Immature natural killer cell (primary cell): ENCODE measurements around the gene MLXIPL. TPM values are rescaled to one million over a fixed set of nuclear protein-coding genes. Genes with fewer than 3 reads are reported as not detected.
"Not testable (repeated sequence)": the region's sequence is repeated elsewhere in the genome, so short reads cannot be mapped to it uniquely, and the experiment has no call there.

Source experiments
- DNase-seq, 3 donors: peaks; one replicate each; pipeline ENCODE4 v3.0.0; 2022; ENCODE audit warnings: mixed read lengths in 1 of 3
- H3K27ac Mint-ChIP-seq, 6 donors: one replicate each; pipeline ENCODE4 v1.8.0; 2020; ENCODE audit warnings: mixed read lengths in 6 of 6, mild to moderate bottlenecking in 5 of 6, inconsistent platforms in 4 of 6, moderate library complexity in 3 of 6
- H3K27me3 Mint-ChIP-seq, 3 donors: one replicate each; pipeline ENCODE4 v1.8.0; 2020 to 2021; ENCODE audit warnings: low read depth in 3 of 3, mild to moderate bottlenecking in 3 of 3, mixed read lengths in 3 of 3, moderate library complexity in 3 of 3, inconsistent platforms in 1 of 3
- H3K36me3 Mint-ChIP-seq, 3 donors: one replicate each; pipeline ENCODE4 v1.8.0; 2020; ENCODE audit warnings: mixed read lengths in 3 of 3, inconsistent platforms in 2 of 3, mild to moderate bottlenecking in 2 of 3
- H3K4me1 Mint-ChIP-seq, 2 donors: one replicate each; pipeline ENCODE4 v1.8.0; 2020; ENCODE audit warnings: inconsistent platforms in 2 of 2, mild to moderate bottlenecking in 2 of 2, mixed read lengths in 2 of 2, moderate library complexity in 1 of 2
- H3K4me3 Mint-ChIP-seq, 5 donors: one replicate each; pipeline ENCODE4 v1.8.0; 2020; ENCODE audit warnings: mild to moderate bottlenecking in 5 of 5, mixed read lengths in 5 of 5, inconsistent platforms in 3 of 5, moderate library complexity in 3 of 5
- H3K9me3 Mint-ChIP-seq, 6 donors: one replicate each; pipeline ENCODE4 v1.8.0; 2020; ENCODE audit warnings: mild to moderate bottlenecking in 6 of 6, mixed read lengths in 6 of 6, inconsistent platforms in 4 of 6, moderate library complexity in 3 of 6
- polyA plus RNA-seq, 3 donors: library from polyadenylated mRNA; unstranded; fragments of 300-500 nt; fragmentation: Illumina TruSeq; gene quantifications; one replicate each; pipeline ENCODE4 v1.2.3, GENCODE V29; 2021

Gene MLXIPL
- polyA plus RNA-seq, 3 donors from 2014 or later = not detected

DNA sequence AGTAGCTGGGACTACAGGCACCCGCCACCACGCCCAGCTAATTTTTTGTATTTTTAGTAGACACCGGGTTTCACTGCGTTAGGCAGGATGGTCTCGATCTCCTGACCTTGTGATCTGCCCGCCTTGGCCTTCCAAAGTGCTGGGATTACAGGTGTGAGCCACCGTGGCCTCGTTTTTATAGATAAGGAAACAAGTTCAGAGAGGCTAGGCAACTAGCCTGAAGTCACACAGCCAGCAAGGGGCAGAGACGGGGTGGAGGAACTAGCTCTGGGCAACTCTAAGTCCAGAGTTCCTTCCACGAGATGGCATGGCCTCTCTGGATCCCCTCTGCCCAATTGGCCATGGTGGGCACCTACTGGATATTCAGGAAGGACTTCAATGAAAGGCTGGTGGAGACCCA lies 9.4 kb downstream of the MLXIPL start:
- H3K27me3 Mint-ChIP-seq = peaks cover 12 to 22% (median 14%) of the 10 kb centered on the region in 3 donors
- not testable (repeated sequence) for H3K9me3 Mint-ChIP-seq, H3K36me3 Mint-ChIP-seq, H3K27ac Mint-ChIP-seq, DNase-seq, H3K4me3 Mint-ChIP-seq, H3K4me1 Mint-ChIP-seq

GRCh38 chr7:73613954-73614735 lies 10.2 kb downstream of the MLXIPL start:
- no peaks in the 10 kb centered on the region for H3K9me3 Mint-ChIP-seq
- no peak overlapping the region for H3K27ac Mint-ChIP-seq
- DNase-seq = no peak
- no peaks in the 10 kb centered on the region for H3K4me1 Mint-ChIP-seq
- H3K27me3 Mint-ChIP-seq = peaks cover 11 to 22% (median 13%) of the 10 kb centered on the region in 3 donors
- H3K4me3 Mint-ChIP-seq = no peak overlapping the region
- H3K36me3 Mint-ChIP-seq = no peaks in the 10 kb centered on the region

GRCh38 chr7:73612598-73613269 lies 11.6 kb downstream of the MLXIPL start:
- Mint-ChIP-seq H3K36me3 (no peaks in the 10 kb centered on the region), H3K27ac (no peak overlapping the region), H3K4me3 (no peak overlapping the region), H3K9me3 (no peaks in the 10 kb centered on the region), H3K4me1 (no peaks in the 10 kb centered on the region), H3K27me3 (peaks cover 7 to 22% (median 10%) of the 10 kb centered on the region in 3 donors)
- no peak for DNase-seq

GRCh38 chr7:73611017-73611555 lies 13.2 kb downstream of the MLXIPL start:
- H3K27ac Mint-ChIP-seq = peak overlapping the region in 1 of 6 donors; percentile 58
- no peaks in the 10 kb centered on the region for H3K9me3 Mint-ChIP-seq
- H3K27me3 Mint-ChIP-seq = peaks cover 10 to 24% (median 12%) of the 10 kb centered on the region in 3 donors
- H3K4me3 Mint-ChIP-seq = no peak overlapping the region
- DNase-seq = no peak
- H3K4me1 Mint-ChIP-seq = no peaks in the 10 kb centered on the region
- H3K36me3 Mint-ChIP-seq = no peaks in the 10 kb centered on the region

- no peak for DNase-seq
- no peaks in the 10 kb centered on the region for H3K4me1 Mint-ChIP-seq
- H3K27ac Mint-ChIP-seq = no peak overlapping the region
- no peak overlapping the region for H3K4me3 Mint-ChIP-seq
- no peaks in the 10 kb centered on the region for H3K36me3 Mint-ChIP-seq
- peaks cover 10 to 24% (median 14%) of the 10 kb centered on the region in 3 donors for H3K27me3 Mint-ChIP-seq
- H3K9me3 Mint-ChIP-seq = no peaks in the 10 kb centered on the region
Measured at GRCh38 chr7:73610105-73610504, 14.2 kb downstream of the MLXIPL start.

DNA sequence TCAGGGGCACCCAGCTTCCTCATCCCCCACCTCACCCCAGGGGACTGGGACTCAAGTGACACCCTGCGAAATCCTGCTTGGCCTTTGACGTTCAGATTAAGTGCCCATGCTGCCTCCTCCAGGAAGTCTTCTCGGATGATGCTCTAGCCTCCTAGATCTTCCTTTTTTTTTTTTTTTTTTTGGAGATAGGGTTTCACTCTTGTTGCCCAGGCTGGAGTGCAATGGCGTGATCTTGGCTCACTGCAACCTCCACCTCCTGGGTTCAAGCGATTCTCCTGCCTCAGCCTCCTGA lies 16.7 kb downstream of the MLXIPL start:
- not testable (repeated sequence) for DNase-seq, H3K9me3 Mint-ChIP-seq, H3K36me3 Mint-ChIP-seq, H3K4me1 Mint-ChIP-seq, H3K27ac Mint-ChIP-seq, H3K4me3 Mint-ChIP-seq
- H3K27me3 Mint-ChIP-seq = peaks cover 4 to 20% (median 10%) of the 10 kb centered on the region in 3 donors

- Mint-ChIP-seq H3K9me3 (peaks cover 0 to 1% (median 0%) of the 10 kb centered on the region in 6 donors), H3K27ac (no peak overlapping the region), H3K4me3 (no peak overlapping the region)
Measured at GRCh38 chr7:73606801-73607691, 17.3 kb downstream of the MLXIPL start.

GRCh38 chr7:73605601-73606220 lies 18.6 kb downstream of the MLXIPL start:
- peaks cover 3 to 12% (median 9%) of the 10 kb centered on the region in 3 donors for H3K27me3 Mint-ChIP-seq
- H3K4me3 Mint-ChIP-seq = no peak overlapping the region
- no peaks in the 10 kb centered on the region for H3K36me3 Mint-ChIP-seq
- no peak overlapping the region for H3K27ac Mint-ChIP-seq
- no peak for DNase-seq
- H3K9me3 Mint-ChIP-seq = peaks cover 0 to 2% (median 0%) of the 10 kb centered on the region in 6 donors
- no peaks in the 10 kb centered on the region for H3K4me1 Mint-ChIP-seq

More at GRCh38 chr7:73606801-73607691, 17.3 kb downstream of the MLXIPL start:
- H3K27me3 Mint-ChIP-seq = peaks cover 3 to 17% (median 9%) of the 10 kb centered on the region in 3 donors
- no peaks in the 10 kb centered on the region for H3K36me3 Mint-ChIP-seq
- peak; percentile 58 to 66 (median 61) for DNase-seq
- H3K4me1 Mint-ChIP-seq = no peaks in the 10 kb centered on the region

- Mint-ChIP-seq H3K9me3 (peaks cover 0 to 2% (median 0%) of the 10 kb centered on the region in 6 donors), H3K36me3 (no peaks in the 10 kb centered on the region), H3K27ac (peak overlapping the region in 1 of 6 donors; percentile 64), H3K4me3 (no peak overlapping the region), H3K4me1 (no peaks in the 10 kb centered on the region), H3K27me3 (peaks cover 0 to 9% (median 5%) of the 10 kb centered on the region in 3 donors)
- no peak for DNase-seq
Measured at GRCh38 chr7:73602721-73603651, 21.3 kb downstream of the MLXIPL start.

GRCh38 chr7:73599916-73600315 lies 24.4 kb downstream of the MLXIPL start:
- no peak for DNase-seq
- peaks cover 1 to 4% (median 3%) of the 10 kb centered on the region in 3 donors for H3K27me3 Mint-ChIP-seq
- no peaks in the 10 kb centered on the region for H3K36me3 Mint-ChIP-seq
- H3K27ac Mint-ChIP-seq = no peak overlapping the region
- H3K4me1 Mint-ChIP-seq = no peaks in the 10 kb centered on the region
- H3K4me3 Mint-ChIP-seq = no peak overlapping the region
- peaks cover 0 to 2% (median 0%) of the 10 kb centered on the region in 6 donors for H3K9me3 Mint-ChIP-seq

- no peaks in the 10 kb centered on the region for H3K4me1 Mint-ChIP-seq
- DNase-seq = no peak
- peaks cover 1 to 4% (median 3%) of the 10 kb centered on the region in 3 donors for H3K27me3 Mint-ChIP-seq
- H3K36me3 Mint-ChIP-seq = no peaks in the 10 kb centered on the region
- H3K27ac Mint-ChIP-seq = no peak overlapping the region
- H3K4me3 Mint-ChIP-seq = no peak overlapping the region
- H3K9me3 Mint-ChIP-seq = peaks cover 0 to 2% (median 0%) of the 10 kb centered on the region in 6 donors
Measured at GRCh38 chr7:73599151-73599882, 25.0 kb downstream of the MLXIPL start.
